ENCODE measurements around the gene KCNMB3. TPM values are rescaled to one million over a fixed set of nuclear protein-coding genes. Genes with fewer than 3 reads are reported as not detected.
"Not testable (repeated sequence)": the region's sequence is repeated elsewhere in the genome, so short reads cannot be mapped to it uniquely, and the experiment has no call there.

The KCNMB3 gene
- total RNA-seq, 2 donors from 2014 or later, result 0.40 to 0.69 TPM

GRCh38 chr3:179247289-179248015 lies 3.5 kb downstream of the KCNMB3 start:
- Mint-ChIP-seq H3K4me1 (no peaks in the 10 kb centered on the region), H3K4me3 (no peak overlapping the region), H3K27me3 (no peaks in the 10 kb centered on the region), H3K27ac (no peak overlapping the region), H3K36me3 (ENCODE audit: low read depth) (no peaks in the 10 kb centered on the region), H3K9me3 (no peaks in the 10 kb centered on the region)
- ATAC-seq (replicated peaks), result no peak

GRCh38 chr3:179244878-179245277 lies 6.0 kb downstream of the KCNMB3 start:
- no peaks in the 10 kb centered on the region for H3K4me1 Mint-ChIP-seq
- H3K4me3 Mint-ChIP-seq, result no peak overlapping the region
- H3K36me3 Mint-ChIP-seq (ENCODE audit: low read depth), result no peaks in the 10 kb centered on the region
- no peak overlapping the region for H3K27ac Mint-ChIP-seq
- no peaks in the 10 kb centered on the region for H3K9me3 Mint-ChIP-seq
- ATAC-seq (replicated peaks), result no peak
- H3K27me3 Mint-ChIP-seq, result no peaks in the 10 kb centered on the region

GRCh38 chr3:179242859-179243258 lies 8.1 kb downstream of the KCNMB3 start:
- H3K4me1 Mint-ChIP-seq; H3K9me3 Mint-ChIP-seq; H3K27me3 Mint-ChIP-seq; H3K27ac Mint-ChIP-seq; H3K36me3 Mint-ChIP-seq (ENCODE audit: low read depth); ATAC-seq (replicated peaks); H3K4me3 Mint-ChIP-seq: not testable (repeated sequence)

GRCh38 chr3:179240299-179240698 lies 10.6 kb downstream of the KCNMB3 start:
- H3K36me3 Mint-ChIP-seq (ENCODE audit: low read depth); H3K27ac Mint-ChIP-seq; H3K9me3 Mint-ChIP-seq; H3K4me1 Mint-ChIP-seq; H3K4me3 Mint-ChIP-seq; ATAC-seq (replicated peaks); H3K27me3 Mint-ChIP-seq: not testable (repeated sequence)

- H3K27ac Mint-ChIP-seq, result no peak overlapping the region
- H3K36me3 Mint-ChIP-seq (ENCODE audit: low read depth), result peaks cover 40% of the 10 kb centered on the region
- H3K4me3 Mint-ChIP-seq, result no peak overlapping the region
- H3K27me3 Mint-ChIP-seq, result no peaks in the 10 kb centered on the region
- H3K4me1 Mint-ChIP-seq, result no peaks in the 10 kb centered on the region
- peak; percentile 61 for ATAC-seq (replicated peaks)
- H3K9me3 Mint-ChIP-seq, result no peaks in the 10 kb centered on the region
These were observed 14.1 kb downstream of the KCNMB3 start for GRCh38 chr3:179236669-179237301.

GRCh38 chr3:179234199-179234598 lies 16.7 kb downstream of the KCNMB3 start:
- no peak overlapping the region for H3K27ac Mint-ChIP-seq
- no peaks in the 10 kb centered on the region for H3K27me3 Mint-ChIP-seq
- H3K4me3 Mint-ChIP-seq, result no peak overlapping the region
- ATAC-seq (replicated peaks), result no peak
- H3K4me1 Mint-ChIP-seq, result no peaks in the 10 kb centered on the region
- H3K9me3 Mint-ChIP-seq, result no peaks in the 10 kb centered on the region
- peaks cover 63% of the 10 kb centered on the region for H3K36me3 Mint-ChIP-seq (ENCODE audit: low read depth)

- Mint-ChIP-seq H3K4me1 (no peaks in the 10 kb centered on the region), H3K36me3 (ENCODE audit: low read depth) (peaks cover 67% of the 10 kb centered on the region), H3K4me3 (no peak overlapping the region), H3K27me3 (no peaks in the 10 kb centered on the region), H3K9me3 (no peaks in the 10 kb centered on the region), H3K27ac (no peak overlapping the region)
- no peak for ATAC-seq (replicated peaks)
These were observed 17.9 kb downstream of the KCNMB3 start for GRCh38 chr3:179233043-179233442.

- no peaks in the 10 kb centered on the region for H3K9me3 Mint-ChIP-seq
- H3K27ac Mint-ChIP-seq, result no peak overlapping the region
- no peak for ATAC-seq (replicated peaks)
- H3K27me3 Mint-ChIP-seq, result no peaks in the 10 kb centered on the region
- peaks cover 6% of the 10 kb centered on the region for H3K4me1 Mint-ChIP-seq
- H3K4me3 Mint-ChIP-seq, result no peak overlapping the region
- peaks cover 83% of the 10 kb centered on the region for H3K36me3 Mint-ChIP-seq (ENCODE audit: low read depth)
These were observed 21.7 kb downstream of the KCNMB3 start for GRCh38 chr3:179229177-179229576.

GRCh38 chr3:179227349-179227748 lies 23.6 kb downstream of the KCNMB3 start:
- no peak overlapping the region for H3K4me3 Mint-ChIP-seq
- no peaks in the 10 kb centered on the region for H3K27me3 Mint-ChIP-seq
- H3K9me3 Mint-ChIP-seq, result no peaks in the 10 kb centered on the region
- H3K4me1 Mint-ChIP-seq, result peaks cover 6% of the 10 kb centered on the region
- no peak for ATAC-seq (replicated peaks)
- peaks cover 82% of the 10 kb centered on the region for H3K36me3 Mint-ChIP-seq (ENCODE audit: low read depth)
- peak overlapping the region; percentile 17 for H3K27ac Mint-ChIP-seq

- H3K9me3 Mint-ChIP-seq, result no peaks in the 10 kb centered on the region
- peaks cover 6% of the 10 kb centered on the region for H3K4me1 Mint-ChIP-seq
- ATAC-seq (replicated peaks), result no peak
- H3K27ac Mint-ChIP-seq, result no peak overlapping the region
- H3K36me3 Mint-ChIP-seq (ENCODE audit: low read depth), result peaks cover 75% of the 10 kb centered on the region
- no peak overlapping the region for H3K4me3 Mint-ChIP-seq
- no peaks in the 10 kb centered on the region for H3K27me3 Mint-ChIP-seq
These were observed 26.3 kb downstream of the KCNMB3 start for GRCh38 chr3:179224584-179224983.

- H3K36me3 Mint-ChIP-seq (ENCODE audit: low read depth), result peaks cover 84% of the 10 kb centered on the region
- ATAC-seq (replicated peaks), result no peak
- no peaks in the 10 kb centered on the region for H3K27me3 Mint-ChIP-seq
- H3K4me1 Mint-ChIP-seq, result peaks cover 6% of the 10 kb centered on the region
- H3K27ac Mint-ChIP-seq, result no peak overlapping the region
- H3K9me3 Mint-ChIP-seq, result no peaks in the 10 kb centered on the region
- H3K4me3 Mint-ChIP-seq, result no peak overlapping the region
These were observed 27.4 kb downstream of the KCNMB3 start for GRCh38 chr3:179223548-179223947.

- H3K27ac Mint-ChIP-seq; H3K27me3 Mint-ChIP-seq; H3K4me3 Mint-ChIP-seq; H3K9me3 Mint-ChIP-seq; H3K4me1 Mint-ChIP-seq; ATAC-seq (replicated peaks): not testable (repeated sequence)
- peaks cover 48% of the 10 kb centered on the region for H3K36me3 Mint-ChIP-seq (ENCODE audit: low read depth)
These were observed 32.7 kb downstream of the KCNMB3 start for GRCh38 chr3:179218213-179218612.

- H3K27ac Mint-ChIP-seq; H3K4me1 Mint-ChIP-seq; H3K27me3 Mint-ChIP-seq; H3K4me3 Mint-ChIP-seq; ATAC-seq (replicated peaks); H3K9me3 Mint-ChIP-seq: not testable (repeated sequence)
- H3K36me3 Mint-ChIP-seq (ENCODE audit: low read depth), result peaks cover 35% of the 10 kb centered on the region
These were observed 35.4 kb downstream of the KCNMB3 start for GRCh38 chr3:179215550-179215949.

- Mint-ChIP-seq H3K27me3 (no peaks in the 10 kb centered on the region), H3K27ac (peak overlapping the region; percentile 13), H3K9me3 (no peaks in the 10 kb centered on the region), H3K4me1 (peaks cover 15% of the 10 kb centered on the region), H3K36me3 (ENCODE audit: low read depth) (peaks cover 47% of the 10 kb centered on the region), H3K4me3 (no peak overlapping the region)
- ATAC-seq (replicated peaks), result peak; percentile 90
These were observed 50.1 kb downstream of the KCNMB3 start for GRCh38 chr3:179200790-179201189.

- no peaks in the 10 kb centered on the region for H3K9me3 Mint-ChIP-seq
- H3K4me1 Mint-ChIP-seq, result peaks cover 25% of the 10 kb centered on the region
- peak overlapping the region; percentile 64 for H3K27ac Mint-ChIP-seq
- H3K27me3 Mint-ChIP-seq, result no peaks in the 10 kb centered on the region
- peaks cover 15% of the 10 kb centered on the region for H3K36me3 Mint-ChIP-seq (ENCODE audit: low read depth)
- ATAC-seq (replicated peaks), result no peak
- no peak overlapping the region for H3K4me3 Mint-ChIP-seq
These were observed 54.2 kb downstream of the KCNMB3 start for GRCh38 chr3:179196700-179197099.

All from activated T-helper 17 cell treated with anti-CD3 and anti-CD28 coated beads, Interleukin-2, amount 50 U/mL, for 72 hours (primary cell).